ENCODE results near the gene DHX36. TPM values are rescaled to one million over a fixed set of nuclear protein-coding genes. Genes with fewer than 3 reads are reported as not detected.

Gene DHX36
- total and polyA plus RNA-seq, 10 of the 15 experiments (the other 5 are each of a cell fraction or from before 2014, with no cell fraction given), result 16.2 to 70.5 (median 41.6) TPM

GRCh38 chr3:154314152-154314551 is 10.1 kb downstream of the DHX36 start:
- Histone ChIP-seq H2AFZ (ENCODE audit: control insufficient read depth, low read depth, low read length) (no peak overlapping the region), H3K27ac (ENCODE audit: control insufficient read depth, insufficient read depth) (no peak overlapping the region), H4K20me1 (ENCODE audit: control insufficient read depth, insufficient read depth) (no peaks in the 10 kb centered on the region), H3K4me2 (ENCODE audit: control insufficient read depth, insufficient read depth) (no peak overlapping the region), H3K79me2 (ENCODE audit: control insufficient read depth, insufficient read depth, low read length) (peaks cover 32% of the 10 kb centered on the region), H3K4me3 (no peak overlapping the region), H3K9me3 (replicated peaks; ENCODE audit: control insufficient read depth, insufficient read depth, low read length) (no peaks in the 10 kb centered on the region), H3K4me1 (ENCODE audit: control insufficient read depth, insufficient read depth, low read length) (no peaks in the 10 kb centered on the region), H3K27me3 (replicated peaks in 1 of 2; ENCODE audit: control insufficient read depth in 2 of 2, insufficient read depth in 2 of 2, low read length in 1 of 2) (no peaks in the 10 kb centered on the region), H3K36me3 (ENCODE audit: control insufficient read depth in 2 of 2, insufficient read depth in 2 of 2, low read length in 1 of 2) (peaks cover 0 to 25% of the 10 kb centered on the region in 2 experiments), H3K9ac (ENCODE audit: control insufficient read depth, insufficient read depth, low read length) (no peak overlapping the region)
- no peak for DNase-seq (ENCODE audit: low read depth, low spot score)
- WGBS (ENCODE audit: insufficient coverage, insufficient replicate concordance, low lambda C conversion rate, missing lambda C conversion rate), result 100% methylated on average over 1 of the region's 1 CpG
- intact Hi-C loops (cut with micrococcal nuclease; ENCODE audit: unreplicated experiment), result loop anchor here (10.0 kb wide), 1 partner anchor 1149 kb away; the partner anchor contains the start of gene RAP2B
- no peak for FAIRE-seq
- POLR2A ChIA-PET, result no interaction called here
- SMC1A ChIA-PET (ENCODE audit: uncharacterized antibody, unreplicated experiment), result interaction anchor here (0.6 to 1.5 kb wide), 4 partner anchors 14 to 34 kb away, joined by 3 to 5 read pairs (median 3); no protein-coding TSS in a partner anchor
- TF ChIP-seq NFXL1 (IDR thresholded peaks at IDR 0.05; ENCODE audit: borderline replicate concordance) (no peak), E2F4 (IDR thresholded peaks at IDR 0.05; ENCODE audit: low read depth, low read length) (no peak), SP1 (IDR thresholded peaks at IDR 0.05; ENCODE audit: low read depth, low read length) (no peak), BMI1 (IDR thresholded peaks at IDR 0.05; ENCODE audit: borderline replicate concordance) (no peak), JUND (IDR thresholded peaks at IDR 0.05; ENCODE audit: low read depth, low read length) (no peak), USF2 (IDR thresholded peaks at IDR 0.05; ENCODE audit: borderline replicate concordance, low read depth, low read length) (no peak), YBX1 (IDR thresholded peaks at IDR 0.05) (no peak), ZSCAN29 (IDR thresholded peaks at IDR 0.05) (no peak)
- RAD21 ChIA-PET (ENCODE audit: unreplicated experiment), result no interaction called here
- BruUV-seq (replicated peaks), result no TSS peak
- in situ Hi-C loops (cut with MboI), result no loop called here
- CTCF ChIA-PET, result interaction anchor here (1.0 to 2.8 kb wide), 4 partner anchors 11 to 61 kb away, joined by 3 to 7 read pairs (median 4); partner anchors contain the start of gene DHX36
- ATAC-seq, result no peak
